Left colon (tissue), 2 donors: ENCODE data around the gene NUCKS1. TPM values are rescaled to one million over a fixed set of nuclear protein-coding genes. Genes with fewer than 3 reads are reported as not detected.
"Not testable (repeated sequence)": the region's sequence is repeated elsewhere in the genome, so short reads cannot be mapped to it uniquely, and the experiment has no call there.

Experiments
- ATAC-seq: fragments of 200-7000 bp; cut with Tn5 transposase; one replicate; pipeline ENCODE4 v1.9.1; 2020; ENCODE audit warnings: mild to moderate bottlenecking, moderate library complexity
- DNase-seq, 2 donors: peaks; one replicate each; pipeline ENCODE4 v3.0.0-alpha.2; 2020
- intact Hi-C, 2 donors: fragments of 100-400 bp; cut with DNase I in 1 of 2; cut with micrococcal nuclease in 1 of 2; formaldehyde crosslinking; loops; one replicate each; pipeline versions ENCODE4 v1.11.2 to v1.14.0; 2022; cut with DNase I, micrococcal nuclease
- total RNA-seq, 2 donors: library from RNA; stranded (reverse); fragmentation: NEBNext Ultra II Directional; extraction: Animal tissue kit (Norgen Biotek cat#: 25700); gene quantifications; one replicate each; pipeline ENCODE4 v1.2.1, GENCODE V29; 2021
- donor health status: DM: no; HTN: no; CAD: no.
- donor health status: DM: yes; HTN: yes; CAD: no.

The NUCKS1 gene
- total RNA-seq, 2 donors from 2014 or later: 74.6 to 78.1 TPM

GRCh38 chr1:205744403-205744802, 5.6 kb downstream of the NUCKS1 start:
- DNase-seq (no peak), ATAC-seq (no peak)
- intact Hi-C loops: no loop called here

- no peak for DNase-seq
- ATAC-seq: no peak
- intact Hi-C loops: no loop called here
Measured at GRCh38 chr1:205743977-205744376, 6.0 kb downstream of the NUCKS1 start.

GRCh38 chr1:205741681-205742080, 8.3 kb downstream of the NUCKS1 start:
- DNase-seq (no peak), ATAC-seq (no peak)
- intact Hi-C loops: no loop called here

GRCh38 chr1:205739348-205740160, 10.4 kb downstream of the NUCKS1 start:
- ATAC-seq (no peak), DNase-seq (no peak)
- intact Hi-C loops: no loop called here

GRCh38 chr1:205735218-205735617, 14.8 kb downstream of the NUCKS1 start:
- ATAC-seq: no peak
- intact Hi-C loops: no loop called here

GRCh38 chr1:205733438-205734175, 16.4 kb downstream of the NUCKS1 start:
- intact Hi-C loops: no loop called here
- no peak for DNase-seq
- no peak for ATAC-seq

More at GRCh38 chr1:205735218-205735617, 14.8 kb downstream of the NUCKS1 start:
- DNase-seq: no peak

DNA sequence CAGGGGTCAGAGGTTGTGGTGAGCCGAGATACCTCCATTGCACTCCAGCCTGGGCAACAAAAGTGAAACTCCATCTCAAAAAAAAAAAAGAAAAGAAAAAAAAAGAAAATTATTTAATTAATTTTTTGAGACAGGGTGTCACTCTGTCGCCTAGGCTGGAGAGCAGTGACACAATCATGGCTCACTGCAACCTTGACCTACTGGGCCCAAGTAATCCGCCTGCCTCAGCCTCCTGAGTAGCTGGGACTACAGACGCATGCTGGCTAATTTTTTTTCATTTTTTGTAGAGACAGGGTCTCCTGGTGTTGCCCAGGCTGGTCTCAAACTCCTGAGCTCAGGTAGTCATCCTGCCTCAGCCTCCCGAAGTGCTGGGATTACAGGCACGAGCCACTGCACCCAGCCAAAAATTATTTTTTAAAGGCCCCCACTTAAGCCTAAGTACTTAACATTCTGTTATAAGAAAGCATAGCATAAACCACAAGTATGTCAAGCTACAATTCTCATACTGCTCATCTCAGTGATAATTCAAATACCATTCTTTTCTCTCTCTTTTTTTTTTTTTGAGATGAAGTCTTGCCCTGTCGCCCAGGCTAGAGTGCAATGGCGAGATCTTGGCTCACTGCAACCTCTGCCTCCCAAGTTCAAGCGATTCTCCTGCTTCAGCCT, 19.9 kb downstream of the NUCKS1 start:
- ATAC-seq (no peak), DNase-seq (no peak)
- intact Hi-C loops: no loop called here

DNA sequence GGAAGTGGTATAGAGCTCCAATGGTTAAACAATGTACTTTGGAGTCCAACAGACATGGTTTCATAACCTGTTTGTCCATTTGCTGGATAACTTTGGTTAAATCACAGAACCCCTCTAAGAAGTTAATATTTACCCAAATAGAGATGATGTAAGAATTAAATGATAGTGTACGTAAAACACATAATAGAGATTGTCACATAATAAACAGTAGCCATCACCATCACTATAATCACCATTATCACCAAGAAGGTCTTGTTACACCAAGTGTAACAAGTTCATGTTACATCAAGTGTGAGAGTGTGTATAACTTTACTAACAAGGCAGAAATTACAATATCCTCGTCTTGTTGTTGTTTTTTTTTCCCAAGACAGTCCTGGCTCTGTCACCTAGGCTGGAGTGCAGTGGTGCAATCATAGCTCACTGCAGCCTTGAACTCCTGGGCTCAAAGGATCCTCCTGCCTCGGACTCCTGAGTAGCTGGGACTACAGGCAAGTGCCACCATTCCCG, 23.3 kb downstream of the NUCKS1 start:
- no peak for ATAC-seq

GRCh38 chr1:205725514-205725913, 24.5 kb downstream of the NUCKS1 start:
- ATAC-seq (peak; percentile 63), DNase-seq (no peak)
- intact Hi-C loops: no loop called here

More for the DNA sequence above, 23.3 kb downstream of the NUCKS1 start:
- no peak for DNase-seq
- intact Hi-C loops: no loop called here

- ATAC-seq, intact Hi-C loops, DNase-seq: not testable (repeated sequence)
Measured at GRCh38 chr1:205720740-205721139, 29.2 kb downstream of the NUCKS1 start.

GRCh38 chr1:205719762-205720161, 30.2 kb downstream of the NUCKS1 start:
- intact Hi-C loops: no loop called here
- ATAC-seq (no peak), DNase-seq (no peak)

DNA sequence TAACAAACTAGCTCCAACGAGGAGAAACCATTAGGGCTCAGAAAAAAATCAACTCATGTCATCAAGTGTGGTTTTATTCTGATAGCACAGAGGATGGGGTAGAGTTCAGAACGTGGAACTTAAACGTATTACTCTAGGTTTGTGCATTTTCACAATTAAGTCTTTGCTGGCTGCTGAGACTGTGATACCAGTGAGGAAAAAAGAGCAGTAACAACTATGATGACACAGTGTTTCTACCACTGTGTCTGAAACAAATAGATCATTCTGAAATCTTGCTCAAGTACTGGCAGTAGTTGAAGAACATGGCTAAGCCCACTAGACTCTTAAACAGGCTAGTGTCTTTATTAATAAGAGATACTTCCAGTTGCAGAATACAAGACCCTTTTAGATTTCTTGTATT, 31.0 kb downstream of the NUCKS1 start:
- intact Hi-C loops: no loop called here
- ATAC-seq (no peak), DNase-seq (no peak)

DNA sequence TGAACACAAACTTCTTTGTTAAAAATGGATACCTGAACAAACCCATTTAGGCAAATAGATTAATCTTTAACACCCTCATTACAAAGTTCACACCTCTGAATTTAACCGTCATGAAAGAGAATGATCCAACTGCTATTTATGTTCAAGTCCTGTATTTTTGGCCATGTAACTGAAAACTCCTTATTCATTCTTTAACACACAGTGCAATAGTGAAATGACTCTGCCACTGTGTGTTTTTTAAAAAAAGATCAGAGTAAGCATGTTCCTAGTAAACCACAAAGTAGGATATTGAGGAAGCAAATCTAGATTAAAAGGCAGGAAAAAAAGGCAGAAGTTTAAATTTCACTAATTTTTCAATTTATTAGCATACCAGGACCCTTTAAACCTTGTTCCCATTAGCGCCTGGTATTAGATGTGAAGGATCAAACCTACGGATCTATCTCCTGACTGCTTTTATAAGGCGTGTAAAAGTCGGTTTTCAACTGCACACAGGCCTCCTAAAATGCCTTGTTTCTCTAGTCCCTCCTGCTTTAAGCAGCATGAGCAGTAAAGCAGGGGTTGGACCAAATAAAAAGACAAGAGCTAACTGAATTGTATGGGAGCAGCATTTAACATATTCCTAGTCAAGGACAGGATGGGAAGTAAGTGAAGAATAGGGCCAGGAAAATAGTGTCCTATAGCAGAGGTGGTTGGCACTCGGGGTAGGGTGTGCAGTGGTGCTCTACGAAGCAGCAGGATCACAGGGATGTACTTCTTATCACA, 33.4 kb downstream of the NUCKS1 start:
- intact Hi-C loops: no loop called here
- peak; percentile 75 for ATAC-seq
- no peak for DNase-seq

- intact Hi-C loops: no loop called here
- ATAC-seq (peak; percentile 16), DNase-seq (no peak)
Measured at GRCh38 chr1:205715628-205716027, 34.4 kb downstream of the NUCKS1 start.

DNA sequence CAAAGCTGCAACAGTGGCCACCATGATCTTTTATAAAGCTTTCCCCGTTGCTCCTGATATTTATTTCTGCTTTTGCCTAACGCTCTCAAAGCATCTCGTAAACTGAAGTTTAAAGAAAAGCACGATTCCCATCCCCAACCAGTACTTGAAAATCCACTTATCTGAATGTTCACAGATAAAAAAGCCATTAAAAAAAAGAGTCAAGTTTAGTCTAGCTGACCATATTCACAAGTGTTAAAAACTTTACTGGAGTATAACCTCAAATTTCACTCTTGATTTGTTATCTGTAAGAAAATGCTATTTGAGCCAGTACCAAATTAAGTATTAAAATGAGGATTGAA, 35.1 kb downstream of the NUCKS1 start:
- ATAC-seq: no peak
- DNase-seq: no peak
- intact Hi-C loops: loop anchor here in 1 of 2 donors (5.0 kb wide), 1 partner anchor 53 kb away; no protein-coding TSS in a partner anchor

DNA sequence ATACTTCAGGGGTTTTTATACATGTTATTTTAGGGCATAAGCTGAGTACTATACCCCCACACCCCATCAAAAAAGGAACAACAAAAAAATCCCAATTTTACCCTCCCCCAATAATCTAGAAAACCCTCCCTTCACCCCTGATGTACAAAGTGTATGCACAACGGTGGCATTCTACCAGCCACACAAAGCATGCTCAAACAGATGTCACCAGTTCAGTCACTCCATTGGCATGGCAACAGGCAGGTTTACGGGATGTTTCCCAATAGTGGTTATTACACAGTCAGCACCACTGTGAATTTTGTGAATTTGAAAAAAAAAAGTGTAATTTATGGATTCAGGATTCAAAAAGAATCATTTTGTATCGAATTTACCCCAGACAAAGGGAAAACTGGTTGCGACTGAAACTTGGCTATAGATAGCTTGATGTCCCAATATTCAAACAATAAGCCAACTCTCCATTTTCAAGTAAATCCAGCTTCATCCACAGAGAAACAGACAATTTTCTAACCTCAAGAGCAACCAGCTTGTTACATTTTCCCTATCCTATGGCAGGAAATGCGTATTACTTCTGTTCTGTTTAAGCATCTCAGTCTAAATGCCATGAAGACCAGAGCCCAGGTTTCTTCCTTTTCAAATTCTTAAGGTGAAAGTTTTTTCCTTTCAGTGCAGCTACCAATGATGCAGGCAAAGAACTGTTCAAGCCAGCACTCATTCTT, 35.6 kb downstream of the NUCKS1 start:
- no peak for DNase-seq
- no peak for ATAC-seq
- intact Hi-C loops: loop anchor here in 1 of 2 donors (5.0 kb wide), 1 partner anchor 52 kb away; no protein-coding TSS in a partner anchor

DNA sequence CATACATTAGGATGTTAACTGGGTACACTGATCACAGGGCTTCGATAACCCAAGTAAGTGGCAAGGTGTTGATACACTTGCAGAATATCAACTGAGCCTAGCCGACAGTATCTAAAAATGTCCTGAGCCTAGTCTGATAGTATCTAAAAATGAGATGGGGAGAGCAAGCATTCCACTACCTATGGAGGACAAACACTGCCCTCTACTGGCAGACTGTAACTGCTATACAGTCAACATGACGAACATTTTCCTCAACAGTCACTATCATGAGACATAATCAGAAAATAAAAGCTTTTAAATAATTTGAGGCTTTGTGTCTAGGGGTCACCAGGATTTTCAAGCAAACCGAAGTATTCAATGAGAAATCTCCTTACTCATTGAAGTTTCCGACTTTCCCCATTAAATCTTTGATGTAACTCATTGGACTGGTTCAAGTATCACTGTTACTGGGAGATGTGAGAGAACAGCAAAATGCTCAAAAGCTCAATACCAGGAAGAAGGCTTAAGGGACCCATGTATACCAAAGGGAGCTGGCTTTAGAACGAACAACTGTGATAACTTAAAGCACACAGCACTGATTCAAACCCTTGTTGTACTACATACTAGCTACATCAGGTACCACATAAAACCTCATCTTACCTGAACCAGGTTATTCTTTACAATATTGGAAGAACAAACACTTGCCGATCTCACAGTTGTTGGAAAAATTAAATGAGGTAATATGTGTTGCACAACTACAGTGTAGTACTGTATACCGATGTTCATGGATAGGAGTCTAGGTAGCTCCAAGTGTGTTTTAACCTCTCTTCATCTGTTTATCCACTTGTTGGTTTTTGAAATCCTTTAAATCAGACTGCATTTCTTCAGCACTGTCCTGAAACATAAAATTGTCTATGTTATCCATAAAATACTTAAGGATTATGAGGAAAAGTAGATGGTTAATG, 38.6 kb downstream of the NUCKS1 start:
- peak; percentile 49 to 75 for DNase-seq
- intact Hi-C loops: loop anchor here in 1 of 2 donors (5.0 kb wide), 1 partner anchor 49 kb away; no protein-coding TSS in a partner anchor

More for the DNA sequence above, 38.6 kb downstream of the NUCKS1 start:
- peak; percentile 79 for ATAC-seq
